ENCODE data around the gene HNRNPC.
A peak's percentile ranks its signal among the peaks of the same experiment; 100 is the strongest.
"Not testable (repeated sequence)": the region's sequence is repeated elsewhere in the genome, so short reads cannot be mapped to it uniquely, and the experiment has no call there.

The HNRNPC gene

DNA sequence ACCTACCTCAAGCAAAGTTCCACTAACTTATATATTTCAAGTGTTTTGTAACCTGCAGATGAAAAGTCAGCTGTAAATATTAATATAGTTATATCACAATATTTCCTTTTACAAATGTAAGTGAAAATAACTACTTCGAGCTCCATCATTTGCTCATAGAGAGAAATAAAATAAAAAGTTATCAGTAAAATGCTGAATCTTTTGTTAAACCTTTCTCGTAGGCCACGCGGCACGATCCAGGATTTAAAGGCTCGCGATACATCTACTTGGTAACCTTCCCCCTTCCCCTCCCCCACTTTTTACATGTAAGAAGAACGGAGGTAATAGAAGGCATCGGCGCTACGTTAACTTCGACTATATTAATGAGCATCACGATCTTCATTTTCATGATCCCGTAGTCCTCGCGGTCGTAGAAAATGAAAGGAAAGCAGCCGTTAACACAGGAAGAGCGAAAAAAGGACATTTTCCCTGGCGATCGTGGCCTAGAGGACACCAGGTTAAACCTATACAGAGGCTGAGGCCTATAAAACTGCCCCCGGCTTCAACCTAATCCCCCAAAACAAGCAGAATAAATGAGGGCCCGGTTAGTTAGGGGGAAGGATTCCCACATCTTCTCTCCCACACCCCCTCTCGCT lies 508 bp downstream of the HNRNPC start:
- DNase-seq (ENCODE audit: low read depth), result no peak

DNA sequence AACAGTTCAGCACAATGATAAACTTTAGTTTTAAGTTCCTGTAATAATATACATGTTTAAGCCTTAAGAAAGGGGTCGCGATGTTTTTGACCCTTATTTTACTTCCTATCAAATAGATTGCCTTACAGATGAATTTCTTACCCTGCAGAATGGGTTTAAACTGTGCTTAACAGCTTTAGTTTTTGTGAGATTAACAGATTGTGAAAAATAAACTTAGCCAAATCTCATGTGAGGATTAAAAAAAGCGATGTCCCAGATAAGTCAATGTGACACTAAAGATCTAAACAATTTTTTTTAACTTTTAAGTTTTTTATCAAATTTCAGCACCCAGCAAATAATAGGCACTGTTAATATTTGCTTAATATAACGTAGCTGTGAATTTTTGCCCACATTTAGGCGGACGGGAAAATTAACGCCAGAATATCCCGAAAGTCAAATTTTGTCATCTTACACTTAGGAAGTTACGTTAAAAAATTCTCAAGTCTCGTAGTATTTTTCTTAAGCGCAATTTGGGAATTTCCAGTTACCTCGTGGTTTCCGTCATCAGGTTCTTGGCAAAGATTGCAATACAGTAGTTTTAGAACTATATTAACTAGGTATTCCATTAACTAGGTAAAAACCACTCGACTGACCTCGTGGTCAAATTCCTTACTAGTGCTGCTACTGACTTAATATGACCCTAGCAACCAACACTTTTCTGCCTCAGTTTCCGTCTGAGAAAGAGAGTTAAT lies 1.2 kb downstream of the HNRNPC start:
- DNase-seq (ENCODE audit: low read depth), result no peak

DNA sequence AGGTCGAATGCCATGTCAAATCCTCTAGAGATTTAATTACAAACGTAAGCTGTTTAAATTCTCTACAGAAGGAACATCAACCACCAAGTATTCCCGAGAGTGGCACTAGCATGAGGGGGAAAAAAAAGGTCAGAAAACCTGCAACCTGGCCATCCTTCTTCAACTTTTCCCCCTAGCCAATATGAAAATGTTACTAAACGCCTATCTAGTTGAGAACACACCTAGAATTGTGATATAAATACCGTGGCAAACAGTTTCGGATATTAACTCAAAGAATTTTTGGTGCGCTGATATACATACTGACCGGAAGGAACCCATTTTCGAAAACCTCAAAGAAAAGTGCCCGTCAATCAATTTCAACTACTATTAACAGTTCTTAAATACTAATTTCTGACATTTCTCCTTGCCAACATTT lies 1.8 kb downstream of the HNRNPC start:
- no peak for DNase-seq (ENCODE audit: low read depth)

- peak; percentile 63 for DNase-seq (ENCODE audit: low read depth)
These were observed 5.0 kb downstream of the HNRNPC start for GRCh38 chr14:21264025-21264801.

DNA sequence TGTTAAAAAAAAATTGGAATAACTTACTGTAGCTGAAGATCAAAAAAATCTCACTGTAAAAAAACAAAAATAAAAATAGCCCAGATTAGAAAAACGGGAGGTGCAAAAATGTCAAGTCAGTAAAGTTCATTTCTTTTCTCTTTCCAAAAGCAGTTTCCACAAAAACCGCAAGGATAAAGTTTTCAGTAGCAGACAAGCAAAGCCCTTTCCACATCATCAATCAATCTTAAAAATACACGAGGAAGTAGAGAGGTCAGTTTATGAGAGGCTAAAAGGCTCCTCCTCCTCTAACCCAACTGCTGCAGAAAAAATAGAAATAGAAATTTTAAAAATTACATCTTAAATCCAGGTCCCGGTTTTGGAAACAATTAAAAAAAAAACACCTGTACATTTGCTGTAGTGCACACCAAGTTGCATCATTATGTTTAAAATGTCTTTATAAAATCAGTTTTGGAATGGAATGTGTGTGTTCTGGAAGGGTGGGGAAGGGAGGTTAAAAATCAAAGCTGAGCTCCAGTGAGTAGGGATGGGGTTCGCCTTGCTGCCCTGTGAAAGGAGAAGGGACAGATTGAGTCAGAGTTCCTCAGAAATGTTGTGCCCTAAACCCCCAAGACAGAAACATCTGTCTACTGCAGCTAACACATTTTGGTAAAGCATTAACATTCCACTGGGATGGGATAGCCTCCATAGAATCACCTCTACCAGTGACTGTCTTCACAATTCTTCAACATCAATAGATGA lies 5.8 kb downstream of the HNRNPC start:
- no peak for DNase-seq (ENCODE audit: low read depth)

- no peak for DNase-seq (ENCODE audit: low read depth)
These were observed 6.8 kb downstream of the HNRNPC start for GRCh38 chr14:21262410-21262809.

DNA sequence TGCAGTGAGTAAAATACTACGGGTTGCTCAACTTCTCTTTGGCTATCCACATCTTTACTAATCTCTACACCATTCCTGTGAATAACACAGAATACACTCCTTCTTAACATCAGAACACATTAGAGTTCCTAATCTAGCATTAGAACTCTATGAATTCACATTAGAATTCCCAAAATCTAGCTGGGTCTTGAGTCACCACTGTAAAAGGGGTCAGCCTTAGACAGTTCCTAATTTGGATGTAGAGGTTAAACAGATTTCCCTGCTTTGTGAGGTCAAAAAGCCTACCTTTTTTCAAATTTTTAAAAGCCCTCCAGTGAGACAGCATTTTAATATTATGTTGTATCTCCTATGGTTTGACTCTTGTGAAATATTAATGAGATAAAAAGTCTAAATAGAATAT lies 7.4 kb downstream of the HNRNPC start:
- no peak for DNase-seq (ENCODE audit: low read depth)

GRCh38 chr14:21258889-21259787 lies 10.1 kb downstream of the HNRNPC start:
- DNase-seq (ENCODE audit: low read depth), result no peak

DNA sequence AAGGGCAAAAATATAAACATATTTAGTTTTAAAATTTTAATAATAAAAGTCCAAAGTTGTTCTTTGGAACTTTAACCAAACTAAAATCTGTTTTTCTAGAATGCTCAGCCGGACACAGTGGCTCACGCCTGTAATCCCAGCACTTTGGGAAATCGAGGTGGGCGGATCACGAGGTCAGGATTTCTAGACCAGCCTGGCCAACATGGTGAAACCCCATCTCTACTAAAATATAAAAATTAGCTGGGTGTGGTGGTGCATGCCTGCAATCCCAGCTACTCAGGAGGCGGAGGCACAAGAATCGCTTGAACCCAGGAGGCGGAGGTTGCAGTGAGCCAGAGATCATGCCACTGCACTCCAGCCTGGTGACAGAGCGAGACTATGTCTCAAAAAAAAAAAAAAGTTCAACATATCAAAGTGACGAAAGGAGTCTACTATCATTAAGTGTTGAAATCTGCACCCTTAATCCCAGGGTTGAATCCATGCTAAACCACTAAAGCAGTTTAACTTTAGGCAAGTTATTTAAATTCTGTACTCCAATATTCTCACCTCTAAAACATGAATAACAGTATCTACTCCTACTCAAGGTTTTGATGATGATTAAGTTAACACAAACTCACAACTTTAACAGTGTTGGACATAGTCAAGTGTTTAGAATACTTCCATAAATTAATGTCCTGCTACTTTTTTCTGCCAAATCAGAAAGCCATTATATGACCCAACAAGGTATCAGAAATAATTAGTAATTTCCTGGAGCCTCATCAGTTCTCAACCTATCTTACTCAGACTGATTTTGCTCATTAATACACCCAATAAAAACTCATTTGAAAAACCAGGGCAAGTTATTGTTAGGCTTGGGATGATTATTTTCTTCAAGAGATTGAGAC lies 11.0 kb downstream of the HNRNPC start:
- no peak for DNase-seq (ENCODE audit: low read depth)

- DNase-seq (ENCODE audit: low read depth), result no peak
These were observed 11.8 kb downstream of the HNRNPC start for GRCh38 chr14:21257394-21257909.

DNA sequence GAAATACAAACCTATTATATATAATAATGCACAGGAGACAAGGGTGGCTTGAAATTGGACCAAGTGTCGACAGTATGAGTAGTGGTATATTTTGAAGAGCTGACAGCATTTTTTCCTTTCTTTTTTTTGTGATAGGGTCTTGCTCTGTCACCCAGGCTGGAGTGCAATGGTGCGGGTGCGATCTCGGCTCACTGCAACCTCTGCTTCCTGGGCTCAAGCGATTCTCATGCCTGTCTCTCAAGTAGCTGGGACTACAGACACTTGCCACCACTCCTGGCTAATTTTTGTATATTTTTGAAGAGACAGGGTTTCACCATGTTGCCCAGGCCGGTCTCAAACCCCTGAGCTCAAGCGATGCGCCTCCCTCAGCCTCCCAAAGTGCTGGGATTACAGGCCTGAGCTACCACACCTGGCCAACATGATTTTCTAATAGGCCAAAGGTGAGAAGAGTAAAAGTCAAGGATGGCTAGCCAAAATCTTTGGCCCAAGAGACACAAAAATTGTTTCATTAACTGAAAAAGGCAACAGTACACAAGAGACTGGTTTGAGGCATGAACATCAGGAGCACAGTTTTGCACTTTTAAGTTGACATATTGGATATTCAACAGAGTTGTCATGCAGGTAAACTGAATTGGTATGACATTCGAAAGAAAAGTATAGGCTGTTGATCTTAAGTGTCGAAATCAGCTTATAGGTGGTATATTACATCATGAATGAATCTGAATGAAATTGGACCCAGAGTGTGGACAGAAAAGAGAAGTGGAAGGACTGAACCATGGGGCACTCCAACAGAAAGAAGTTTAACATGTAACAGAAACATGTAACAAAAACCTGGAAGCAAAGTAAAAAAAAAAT lies 12.5 kb downstream of the HNRNPC start:
- DNase-seq (ENCODE audit: low read depth), result no peak

- not testable (repeated sequence) for DNase-seq (ENCODE audit: low read depth)
These were observed 13.2 kb downstream of the HNRNPC start for GRCh38 chr14:21256102-21256447.

- DNase-seq (ENCODE audit: low read depth), result no peak
These were observed 13.7 kb downstream of the HNRNPC start for GRCh38 chr14:21255385-21256101.

- DNase-seq (ENCODE audit: low read depth), result no peak
These were observed 17.1 kb downstream of the HNRNPC start for GRCh38 chr14:21252149-21252548.

- DNase-seq (ENCODE audit: low read depth), result no peak
These were observed 18.0 kb downstream of the HNRNPC start for GRCh38 chr14:21251215-21251614.

DNA sequence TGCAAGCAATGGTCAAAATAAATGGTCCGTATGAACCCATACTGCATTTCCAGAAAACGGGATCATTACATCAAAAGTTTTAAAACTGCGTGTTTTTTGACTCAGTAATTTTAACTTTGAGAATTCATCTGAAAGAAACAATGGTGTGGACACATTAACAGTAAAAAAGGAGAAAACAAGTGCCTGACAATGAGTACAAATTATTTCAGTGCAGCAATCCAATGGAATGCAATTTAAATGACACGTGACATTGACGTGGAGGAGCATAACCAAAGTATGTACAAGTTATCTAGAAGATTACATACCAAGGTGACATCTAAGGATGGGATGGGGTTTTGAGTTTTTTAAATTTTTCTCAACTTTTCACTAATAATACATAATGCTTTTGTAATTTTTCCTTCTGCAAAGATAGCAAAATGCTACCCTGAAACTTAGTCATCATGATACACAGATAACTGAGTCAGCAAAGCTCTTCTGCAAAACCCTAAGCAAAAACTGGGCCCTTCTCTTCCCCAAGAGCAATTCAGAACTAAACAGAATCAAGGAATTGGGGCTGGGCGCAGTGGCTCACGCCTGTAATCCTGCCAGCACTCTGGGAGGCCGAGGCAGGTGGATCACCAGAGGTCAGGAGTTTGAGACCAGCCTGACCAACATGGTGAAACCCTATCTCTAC lies 20.4 kb downstream of the HNRNPC start:
- DNase-seq (ENCODE audit: low read depth), result no peak

DNA sequence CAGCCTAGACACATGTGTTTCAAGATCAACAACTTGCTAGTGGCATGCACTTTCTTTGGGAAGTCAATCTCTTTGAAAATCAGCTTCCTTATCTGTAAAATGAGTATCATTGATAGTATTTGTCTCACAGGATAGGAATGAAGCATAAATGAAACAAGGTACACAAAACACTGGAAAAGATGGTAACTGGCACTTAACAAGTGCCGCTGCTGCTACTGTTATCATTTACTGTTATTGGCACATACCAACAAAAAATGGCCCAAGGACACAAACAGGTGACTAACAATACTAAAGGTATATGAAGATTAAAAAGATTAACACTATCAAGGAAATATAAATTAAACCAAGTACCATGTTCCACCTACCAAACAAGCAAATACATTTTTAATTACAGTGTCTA lies 20.9 kb downstream of the HNRNPC start:
- DNase-seq (ENCODE audit: low read depth), result no peak

- no peak for DNase-seq (ENCODE audit: low read depth)
These were observed 23.4 kb downstream of the HNRNPC start for GRCh38 chr14:21245813-21246212.
